Measurements from ENCODE around the gene ABR.

- no peak for TF ChIP-seq CTCF (conservative IDR thresholded peaks at IDR 0.05)
- no peak for TF ChIP-seq ZFX (IDR thresholded peaks at IDR 0.05)
Observed at GRCh38 chr17:1142561-1142971, 37.2 kb downstream of the ABR start.

Data from C4-2B (cell line).